ENCODE measurements around the gene NUDCD3. TPM values are rescaled to one million over a fixed set of nuclear protein-coding genes. Genes with fewer than 3 reads are reported as not detected.
A peak's percentile ranks its signal among the peaks of the same experiment; 100 is the strongest.

NUDCD3 gene
- total and polyA plus RNA-seq, 2 experiments from 2014 or later = 35.7 to 42.7 TPM

- Histone ChIP-seq H3K4me1 (ENCODE audit: insufficient read depth) (no peaks in the 10 kb centered on the region), H3K27me3 (ENCODE audit: insufficient read depth) (no peaks in the 10 kb centered on the region), H3K27ac (ENCODE audit: low read depth) (no peak overlapping the region), H3K36me3 (ENCODE audit: insufficient read depth) (peaks cover 16% of the 10 kb centered on the region), H3K4me2 (no peak overlapping the region), H2AFZ (no peak overlapping the region), H3K79me2 (replicated peaks; ENCODE audit: insufficient read depth) (peaks cover 36% of the 10 kb centered on the region), H3K9me2 (ENCODE audit: insufficient read depth) (no peaks in the 10 kb centered on the region), H3K4me3 (no peak overlapping the region), H3F3A (replicated peaks; ENCODE audit: low read depth) (no peaks in the 10 kb centered on the region), H4K20me1 (replicated peaks; ENCODE audit: insufficient read depth) (peaks cover 29% of the 10 kb centered on the region)
- H3K4me1 Mint-ChIP-seq = no peaks in the 10 kb centered on the region
- TF ChIP-seq EZH2phosphoT487 (IDR thresholded peaks at IDR 0.05; ENCODE audit: unreplicated experiment) (no peak), ZNF114 (CRISPR knock-in tag; IDR thresholded peaks at IDR 0.05) (no peak), CTCF (conservative IDR thresholded peaks at IDR 0.05; ENCODE audit: low read depth in 2 of 2) (no peak), JUNB (IDR thresholded peaks at IDR 0.05; ENCODE audit: unreplicated experiment) (no peak), EZH2 (IDR thresholded peaks at IDR 0.05; ENCODE audit: low read depth, unreplicated experiment) (no peak), ZNF331 (CRISPR knock-in tag; IDR thresholded peaks at IDR 0.05; ENCODE audit: low read depth) (no peak), NANOG (IDR thresholded peaks at IDR 0.05; ENCODE audit: borderline replicate concordance) (no peak)
- H3K36me3 Mint-ChIP-seq (ENCODE audit: low read depth) = peaks cover 51% of the 10 kb centered on the region
- H3K27ac Mint-ChIP-seq = no peak overlapping the region
- no peak overlapping the region for H3K4me3 Mint-ChIP-seq
- no peaks in the 10 kb centered on the region for H3K27me3 Mint-ChIP-seq (ENCODE audit: insufficient read depth, low read depth, poor library complexity)
- DNase-seq (ENCODE audit: low spot score) (no peak), ATAC-seq (no peak)
- no peaks in the 10 kb centered on the region for H3K9me3 Mint-ChIP-seq
These were observed 12.5 kb downstream of the NUDCD3 start for GRCh38 chr7:44477938-44478337.

- no peaks in the 10 kb centered on the region for H3K27me3 Mint-ChIP-seq (ENCODE audit: insufficient read depth, low read depth, poor library complexity)
- H3K4me1 ChIP-seq (ENCODE audit: insufficient read depth) = no peaks in the 10 kb centered on the region
- peaks cover 44% of the 10 kb centered on the region for H3K36me3 Mint-ChIP-seq (ENCODE audit: low read depth)
- H4K20me1 ChIP-seq (replicated peaks; ENCODE audit: insufficient read depth) = peaks cover 31% of the 10 kb centered on the region
- no peak overlapping the region for H3K4me3 ChIP-seq
- peak; percentile 73 for TF ChIP-seq CREB1 (CRISPR knock-in tag; IDR thresholded peaks at IDR 0.05; ENCODE audit: low read depth)
- TF ChIP-seq POLR2AphosphoS5 (IDR thresholded peaks at IDR 0.05; ENCODE audit: low read depth) = no peak
- no peak for TF ChIP-seq NANOG (IDR thresholded peaks at IDR 0.05; ENCODE audit: borderline replicate concordance)
- no peak for TF ChIP-seq EZH2 (IDR thresholded peaks at IDR 0.05; ENCODE audit: low read depth, unreplicated experiment)
- TF ChIP-seq, protein P1, sequence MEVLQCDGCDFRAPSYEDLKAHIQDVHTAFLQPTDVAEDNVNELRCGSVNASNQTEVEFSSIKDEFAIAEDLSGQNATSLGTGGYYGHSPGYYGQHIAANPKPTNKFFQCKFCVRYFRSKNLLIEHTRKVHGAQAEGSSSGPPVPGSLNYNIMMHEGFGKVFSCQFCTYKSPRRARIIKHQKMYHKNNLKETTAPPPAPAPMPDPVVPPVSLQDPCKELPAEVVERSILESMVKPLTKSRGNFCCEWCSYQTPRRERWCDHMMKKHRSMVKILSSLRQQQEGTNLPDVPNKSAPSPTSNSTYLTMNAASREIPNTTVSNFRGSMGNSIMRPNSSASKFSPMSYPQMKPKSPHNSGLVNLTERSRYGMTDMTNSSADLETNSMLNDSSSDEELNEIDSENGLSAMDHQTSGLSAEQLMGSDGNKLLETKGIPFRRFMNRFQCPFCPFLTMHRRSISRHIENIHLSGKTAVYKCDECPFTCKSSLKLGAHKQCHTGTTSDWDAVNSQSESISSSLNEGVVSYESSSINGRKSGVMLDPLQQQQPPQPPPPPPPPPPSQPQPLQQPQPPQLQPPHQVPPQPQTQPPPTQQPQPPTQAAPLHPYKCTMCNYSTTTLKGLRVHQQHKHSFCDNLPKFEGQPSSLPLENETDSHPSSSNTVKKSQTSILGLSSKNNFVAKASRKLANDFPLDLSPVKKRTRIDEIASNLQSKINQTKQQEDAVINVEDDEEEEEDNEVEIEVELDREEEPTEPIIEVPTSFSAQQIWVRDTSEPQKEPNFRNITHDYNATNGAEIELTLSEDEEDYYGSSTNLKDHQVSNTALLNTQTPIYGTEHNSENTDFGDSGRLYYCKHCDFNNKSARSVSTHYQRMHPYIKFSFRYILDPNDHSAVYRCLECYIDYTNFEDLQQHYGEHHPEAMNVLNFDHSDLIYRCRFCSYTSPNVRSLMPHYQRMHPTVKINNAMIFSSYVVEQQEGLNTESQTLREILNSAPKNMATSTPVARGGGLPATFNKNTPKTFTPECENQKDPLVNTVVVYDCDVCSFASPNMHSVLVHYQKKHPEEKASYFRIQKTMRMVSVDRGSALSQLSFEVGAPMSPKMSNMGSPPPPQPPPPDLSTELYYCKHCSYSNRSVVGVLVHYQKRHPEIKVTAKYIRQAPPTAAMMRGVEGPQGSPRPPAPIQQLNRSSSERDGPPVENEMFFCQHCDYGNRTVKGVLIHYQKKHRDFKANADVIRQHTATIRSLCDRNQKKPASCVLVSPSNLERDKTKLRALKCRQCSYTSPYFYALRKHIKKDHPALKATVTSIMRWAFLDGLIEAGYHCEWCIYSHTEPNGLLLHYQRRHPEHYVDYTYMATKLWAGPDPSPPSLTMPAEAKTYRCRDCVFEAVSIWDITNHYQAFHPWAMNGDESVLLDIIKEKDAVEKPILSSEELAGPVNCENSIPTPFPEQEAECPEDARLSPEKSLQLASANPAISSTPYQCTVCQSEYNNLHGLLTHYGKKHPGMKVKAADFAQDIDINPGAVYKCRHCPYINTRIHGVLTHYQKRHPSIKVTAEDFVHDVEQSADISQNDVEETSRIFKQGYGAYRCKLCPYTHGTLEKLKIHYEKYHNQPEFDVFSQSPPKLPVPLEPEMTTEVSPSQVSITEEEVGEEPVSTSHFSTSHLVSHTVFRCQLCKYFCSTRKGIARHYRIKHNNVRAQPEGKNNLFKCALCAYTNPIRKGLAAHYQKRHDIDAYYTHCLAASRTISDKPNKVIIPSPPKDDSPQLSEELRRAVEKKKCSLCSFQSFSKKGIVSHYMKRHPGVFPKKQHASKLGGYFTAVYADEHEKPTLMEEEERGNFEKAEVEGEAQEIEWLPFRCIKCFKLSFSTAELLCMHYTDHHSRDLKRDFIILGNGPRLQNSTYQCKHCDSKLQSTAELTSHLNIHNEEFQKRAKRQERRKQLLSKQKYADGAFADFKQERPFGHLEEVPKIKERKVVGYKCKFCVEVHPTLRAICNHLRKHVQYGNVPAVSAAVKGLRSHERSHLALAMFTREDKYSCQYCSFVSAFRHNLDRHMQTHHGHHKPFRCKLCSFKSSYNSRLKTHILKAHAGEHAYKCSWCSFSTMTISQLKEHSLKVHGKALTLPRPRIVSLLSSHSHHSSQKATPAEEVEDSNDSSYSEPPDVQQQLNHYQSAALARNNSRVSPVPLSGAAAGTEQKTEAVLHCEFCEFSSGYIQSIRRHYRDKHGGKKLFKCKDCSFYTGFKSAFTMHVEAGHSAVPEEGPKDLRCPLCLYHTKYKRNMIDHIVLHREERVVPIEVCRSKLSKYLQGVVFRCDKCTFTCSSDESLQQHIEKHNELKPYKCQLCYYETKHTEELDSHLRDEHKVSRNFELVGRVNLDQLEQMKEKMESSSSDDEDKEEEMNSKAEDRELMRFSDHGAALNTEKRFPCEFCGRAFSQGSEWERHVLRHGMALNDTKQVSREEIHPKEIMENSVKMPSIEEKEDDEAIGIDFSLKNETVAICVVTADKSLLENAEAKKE (CRISPR knock-in tag; IDR thresholded peaks at IDR 0.05) = no peak
- peak; percentile 82 to 96 for TF ChIP-seq CTCF (conservative IDR thresholded peaks at IDR 0.05; ENCODE audit: low read depth in 2 of 2)
- DNase-seq (ENCODE audit: low spot score) = peak; percentile 90
- H3K4me2 ChIP-seq = no peak overlapping the region
- no peaks in the 10 kb centered on the region for H3F3A ChIP-seq (replicated peaks; ENCODE audit: low read depth)
- H3K4me3 Mint-ChIP-seq = no peak overlapping the region
- H2AFZ ChIP-seq = no peak overlapping the region
- no peaks in the 10 kb centered on the region for H3K27me3 ChIP-seq (ENCODE audit: insufficient read depth)
- H3K79me2 ChIP-seq (replicated peaks; ENCODE audit: insufficient read depth) = peaks cover 43% of the 10 kb centered on the region
- no peak overlapping the region for H3K27ac ChIP-seq (ENCODE audit: low read depth)
- no peaks in the 10 kb centered on the region for H3K4me1 Mint-ChIP-seq
- peaks cover 13% of the 10 kb centered on the region for H3K36me3 ChIP-seq (ENCODE audit: insufficient read depth)
- H3K9me3 Mint-ChIP-seq = no peaks in the 10 kb centered on the region
- no peaks in the 10 kb centered on the region for H3K9me2 ChIP-seq (ENCODE audit: insufficient read depth)
- ATAC-seq = peak; percentile 100
- no peak overlapping the region for H3K27ac Mint-ChIP-seq
These were observed 13.2 kb downstream of the NUDCD3 start for GRCh38 chr7:44477063-44477830.
